Hematopoietic multipotent progenitor cell treated with erythropoietin and hydrocortisone succinate and interleukin-3 and kit ligand, for 8 days (in vitro differentiated cells): ENCODE measurements around the gene EIF3D.

Experiments used
- DNase-seq: peaks from one replicate; pipeline ENCODE4 v3.0.0-alpha.2; 2015

Gene EIF3D

DNA sequence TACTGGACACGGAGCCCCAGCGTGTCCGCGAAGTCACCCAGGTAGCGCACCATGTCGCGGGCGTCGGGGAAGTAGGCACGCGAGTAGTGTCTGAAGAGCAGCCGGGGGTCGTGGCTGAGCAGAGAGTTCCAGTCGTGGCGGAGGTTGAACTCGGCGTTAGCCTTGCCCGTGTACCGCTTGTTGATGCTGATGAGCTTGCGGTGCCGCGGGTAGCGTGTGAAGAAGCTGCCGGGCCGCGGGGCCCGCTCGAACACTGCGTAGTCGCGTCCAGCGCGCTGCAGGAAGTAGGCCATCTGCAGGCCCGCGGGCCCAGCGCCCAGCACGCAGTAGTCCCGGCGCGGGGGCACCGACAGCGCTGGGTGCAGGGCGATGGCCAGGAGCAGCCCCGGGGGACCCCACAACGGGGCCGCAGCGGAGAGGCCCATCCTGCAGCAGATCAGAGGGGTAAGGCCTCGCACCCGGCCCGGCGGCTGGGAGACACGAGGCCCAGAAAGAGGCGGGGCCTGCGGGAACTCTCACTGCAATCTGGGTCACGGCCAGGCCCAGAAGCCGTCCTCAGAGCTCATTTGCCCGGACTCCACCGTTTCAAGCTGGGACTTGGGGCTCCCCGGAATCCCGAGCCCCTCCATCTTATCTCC is 22.8 kb downstream of the EIF3D start:
- DNase-seq, result no peak

DNA sequence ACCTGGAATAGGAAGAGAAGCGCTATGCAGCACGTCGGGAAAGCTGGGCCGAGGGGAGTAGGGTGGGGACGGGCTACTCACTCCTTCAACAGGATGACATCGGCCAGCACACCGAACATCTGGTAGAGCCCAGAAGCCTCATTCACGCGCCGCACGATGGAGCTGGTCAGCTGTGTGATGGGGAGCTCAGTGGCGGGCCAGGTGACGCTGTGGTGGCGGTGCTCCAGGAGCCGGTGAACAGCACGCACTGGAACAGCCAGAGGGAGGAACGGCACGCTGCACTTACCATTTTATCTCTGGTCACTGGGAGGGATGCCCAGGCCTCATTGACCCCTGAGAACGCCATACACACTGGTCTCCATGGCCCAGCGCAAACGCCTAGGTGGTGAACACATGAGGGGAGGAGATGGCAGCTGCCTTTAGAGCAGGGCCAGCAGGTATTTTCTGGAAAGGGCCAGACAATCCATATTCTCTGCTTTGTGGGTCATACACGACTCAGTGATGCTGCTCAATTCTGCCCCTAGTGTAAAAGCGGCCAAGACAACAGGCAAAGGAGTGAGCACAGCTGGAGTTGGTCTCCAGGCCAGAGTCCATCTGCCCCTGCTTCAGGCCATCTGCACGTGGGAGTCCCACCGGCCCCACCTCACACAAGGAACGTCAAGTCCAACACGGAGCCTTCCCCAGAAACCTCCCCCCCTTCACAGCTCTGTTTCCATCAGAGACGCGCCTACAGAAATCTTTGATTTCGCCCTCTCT is 30.9 kb downstream of the EIF3D start:
- no peak for DNase-seq

DNA sequence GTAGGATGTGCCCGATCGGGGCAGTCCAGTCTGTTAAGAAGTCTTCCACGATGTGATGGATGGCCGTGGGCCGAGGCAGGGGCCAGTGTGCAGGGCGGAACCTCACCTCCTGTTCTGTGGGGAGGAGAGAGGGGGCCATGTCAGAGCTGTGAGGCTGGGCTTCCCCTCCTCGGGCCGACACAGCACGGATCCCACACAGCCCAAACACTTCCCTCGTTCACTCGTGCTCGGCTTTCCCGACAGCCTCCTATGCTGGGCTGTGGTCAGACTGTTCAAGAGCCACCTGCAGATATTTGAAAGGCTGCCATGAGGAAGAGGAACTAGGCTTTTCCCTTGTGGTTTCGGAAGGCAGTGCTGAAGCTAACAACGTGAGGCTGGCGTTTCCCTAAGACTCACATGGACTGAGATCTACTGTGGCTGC is 35.3 kb downstream of the EIF3D start:
- DNase-seq, result no peak

DNA sequence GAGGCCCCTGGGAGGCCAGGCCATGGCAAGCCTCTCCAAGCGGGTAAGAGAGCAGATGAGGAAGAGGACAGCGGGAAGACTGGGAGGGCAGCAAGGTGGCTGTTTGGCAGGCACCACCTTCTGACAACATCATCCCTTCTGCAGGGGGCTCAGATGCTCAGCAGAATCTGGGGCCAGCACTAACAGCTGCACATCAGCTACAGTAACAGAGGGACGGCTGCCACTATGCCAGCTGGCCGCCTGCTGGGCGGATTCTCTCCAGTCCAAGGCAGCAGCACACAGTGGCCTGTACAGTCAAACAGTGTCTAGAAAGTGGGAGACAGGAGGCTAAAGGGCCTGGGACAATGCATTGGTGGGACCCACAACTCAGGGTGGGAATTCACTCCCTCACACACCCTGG is 36.9 kb downstream of the EIF3D start:
- DNase-seq, result no peak

DNA sequence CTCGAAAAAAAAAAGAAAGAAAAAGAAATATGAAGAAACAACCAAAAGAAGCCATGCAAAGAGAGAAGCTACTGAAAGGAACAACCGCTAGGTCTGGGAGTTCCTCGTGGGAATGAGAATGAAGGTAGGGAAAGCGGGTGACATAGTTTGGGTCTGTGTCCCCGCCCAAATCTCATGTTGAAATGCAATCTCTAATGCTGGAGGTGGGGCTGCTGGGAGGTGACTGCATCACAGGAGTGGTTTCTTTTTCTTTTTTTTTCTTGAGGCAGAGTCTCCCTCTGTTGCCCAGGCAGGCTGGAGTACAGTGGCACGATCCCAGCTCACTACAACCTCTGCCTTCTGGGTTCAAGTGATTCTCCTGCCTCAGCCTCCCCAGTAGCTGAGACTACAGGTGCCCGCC is 37.8 kb downstream of the EIF3D start:
- no peak for DNase-seq

DNA sequence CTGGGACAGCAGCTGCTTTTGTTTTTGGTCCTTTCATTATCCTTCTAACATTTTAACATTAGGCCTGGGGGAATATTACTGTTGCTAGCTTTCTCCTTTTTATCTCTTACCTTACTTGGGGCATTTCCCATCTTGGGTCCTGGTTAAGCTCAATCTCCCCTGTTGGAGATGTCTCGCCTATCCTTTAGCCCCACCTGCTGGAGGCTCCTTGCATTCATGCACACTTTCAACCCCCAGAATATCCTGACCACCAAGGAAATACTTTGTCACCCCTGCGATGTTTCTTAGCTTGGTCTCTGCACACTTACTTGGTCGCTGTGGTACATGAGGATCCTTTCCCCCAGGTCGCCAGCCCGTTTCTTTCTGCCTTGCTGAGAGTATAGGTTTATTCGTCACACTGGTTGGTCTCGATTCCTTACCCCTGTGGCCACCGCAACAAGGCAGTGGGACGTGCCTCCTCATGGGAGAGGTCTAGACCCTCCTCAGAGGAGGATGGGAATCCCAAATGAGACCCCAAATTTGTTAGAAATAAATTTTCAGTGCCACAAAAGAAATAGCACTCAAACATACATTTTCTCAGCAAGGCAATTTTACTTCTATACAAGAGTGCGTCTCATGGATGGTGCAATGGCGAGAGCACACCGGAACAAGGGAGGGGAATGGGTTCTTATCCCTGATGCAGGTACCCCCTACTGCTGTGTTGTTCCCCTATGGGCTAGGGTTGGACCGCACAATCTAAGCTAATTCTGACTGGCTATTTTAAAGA is 42.2 kb downstream of the EIF3D start:
- DNase-seq, result peak; percentile 71

DNA sequence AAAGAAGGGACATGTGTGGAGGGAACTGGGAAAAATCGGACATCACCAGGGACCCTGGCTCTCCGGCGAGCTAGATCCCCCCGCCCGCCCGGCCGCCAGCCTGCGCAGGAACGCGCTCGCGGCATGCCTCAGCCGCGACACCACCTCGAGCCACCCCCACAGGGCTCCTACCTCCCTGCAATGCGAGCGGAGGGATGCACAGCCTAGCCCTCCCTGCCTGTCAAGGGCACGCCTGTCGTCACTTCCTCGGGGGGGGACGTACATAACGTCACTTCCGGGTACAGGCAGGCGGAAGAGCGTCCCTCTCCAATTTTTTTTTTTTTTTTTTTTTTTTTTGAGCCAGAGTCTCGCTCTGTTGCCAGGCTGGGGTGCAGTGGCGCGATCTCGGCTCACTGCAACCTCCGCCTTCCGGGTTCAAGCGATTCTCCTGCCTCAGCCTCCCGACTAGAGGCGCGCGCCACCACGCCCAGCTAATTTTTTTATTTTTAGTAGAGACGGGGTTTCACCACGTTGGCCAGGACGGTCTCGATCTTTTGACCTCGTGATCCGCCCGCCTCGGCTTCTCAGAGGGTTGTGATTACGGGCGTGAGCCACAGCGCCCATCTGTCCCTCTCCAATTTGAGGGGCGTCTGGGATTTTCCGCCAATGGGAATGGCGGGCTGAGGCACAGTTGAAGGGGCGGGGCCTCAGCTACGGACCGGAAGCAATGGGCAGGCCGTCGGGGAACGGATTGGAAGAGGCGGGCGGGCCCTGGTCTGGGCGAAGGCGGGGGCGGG is 47.4 kb downstream of the EIF3D start, which contains the start of gene TXN2:
TXN2 (minus strand) TSS at position 248 of the 776 bp plus-strand sequence. CDS start 803 bp downstream, outside the sequence.
- DNase-seq, result peak; percentile 98

DNA sequence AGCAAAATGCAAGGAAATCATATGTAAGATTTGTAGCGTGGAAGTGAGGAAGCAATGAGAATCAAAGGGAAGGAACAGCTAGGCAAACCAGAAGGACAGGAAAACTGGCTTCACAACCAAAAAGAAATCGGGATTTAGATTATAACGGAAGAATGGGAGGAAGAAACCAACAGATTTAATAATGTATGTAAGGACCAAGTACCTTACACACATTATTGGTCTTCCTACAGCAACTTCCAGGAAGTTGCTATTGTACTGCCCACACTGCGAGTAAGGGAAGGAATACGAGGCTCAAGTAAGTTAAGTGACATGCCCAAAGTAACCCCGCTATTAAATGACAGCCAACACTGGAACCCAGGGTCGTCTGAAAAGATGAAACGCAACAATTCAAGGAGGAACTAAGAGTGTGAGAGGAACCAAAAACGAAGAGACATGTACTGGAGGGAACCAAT is 48.0 kb downstream of the EIF3D start:
- no peak for DNase-seq

DNA sequence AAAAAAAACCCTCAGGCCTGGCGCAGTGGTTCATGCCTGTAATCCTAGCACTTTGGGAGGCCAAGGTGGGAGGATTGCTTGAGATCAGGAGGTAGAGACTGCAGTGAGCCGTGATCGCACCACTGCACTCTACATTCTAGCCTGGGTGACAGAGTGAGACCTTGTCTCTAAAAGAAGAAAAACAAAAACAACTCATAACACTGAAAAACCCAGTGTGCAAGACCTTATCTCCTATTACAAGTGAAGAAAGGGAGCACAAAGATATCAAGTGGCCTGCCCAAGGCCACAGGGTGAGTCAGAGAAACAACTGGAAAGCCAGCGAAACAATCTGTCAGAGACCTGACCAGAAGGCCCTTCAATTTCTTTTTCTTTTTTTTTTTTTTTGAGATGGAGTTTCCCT is 50.0 kb downstream of the EIF3D start:
- DNase-seq, result peak; percentile 91

DNA sequence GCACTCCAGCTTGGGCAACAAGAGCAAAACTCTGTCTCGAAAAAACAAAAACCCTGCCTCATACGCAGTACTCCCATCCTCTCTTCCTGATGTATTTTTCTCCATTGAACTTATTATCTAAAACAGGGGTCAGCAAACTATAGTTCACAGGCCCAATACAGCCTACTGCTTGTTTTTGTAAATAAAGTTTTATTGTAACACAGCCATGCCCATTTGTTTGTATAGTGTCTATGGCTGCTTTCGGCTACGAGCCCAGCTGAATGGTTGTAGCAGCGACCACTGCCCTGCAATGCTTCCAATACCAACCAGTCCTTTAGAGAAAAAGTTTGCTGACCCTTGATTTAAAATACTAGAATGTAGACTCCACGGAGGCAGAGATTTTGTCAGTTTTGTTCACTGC is 53.6 kb downstream of the EIF3D start:
- DNase-seq, result no peak

DNA sequence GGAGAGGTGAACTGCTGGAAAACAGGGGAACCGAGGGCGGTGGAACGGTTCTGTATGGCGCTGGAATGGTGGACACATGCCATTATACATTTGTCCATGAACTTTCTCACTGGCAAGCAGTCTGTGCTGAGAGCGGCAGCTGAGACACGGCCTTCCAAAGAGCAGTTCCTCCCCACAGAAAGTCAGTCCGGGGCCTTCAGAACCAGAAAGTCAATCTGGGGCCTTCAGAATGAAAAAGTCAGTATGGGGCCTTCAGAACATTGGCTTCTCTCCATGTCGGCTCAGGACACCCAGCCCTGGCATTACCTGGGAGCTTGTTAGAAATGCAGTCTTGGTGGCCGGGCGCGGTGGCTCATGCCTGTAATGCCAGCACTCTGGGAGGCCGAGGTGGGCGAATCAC is 56.3 kb downstream of the EIF3D start:
- no peak for DNase-seq

DNA sequence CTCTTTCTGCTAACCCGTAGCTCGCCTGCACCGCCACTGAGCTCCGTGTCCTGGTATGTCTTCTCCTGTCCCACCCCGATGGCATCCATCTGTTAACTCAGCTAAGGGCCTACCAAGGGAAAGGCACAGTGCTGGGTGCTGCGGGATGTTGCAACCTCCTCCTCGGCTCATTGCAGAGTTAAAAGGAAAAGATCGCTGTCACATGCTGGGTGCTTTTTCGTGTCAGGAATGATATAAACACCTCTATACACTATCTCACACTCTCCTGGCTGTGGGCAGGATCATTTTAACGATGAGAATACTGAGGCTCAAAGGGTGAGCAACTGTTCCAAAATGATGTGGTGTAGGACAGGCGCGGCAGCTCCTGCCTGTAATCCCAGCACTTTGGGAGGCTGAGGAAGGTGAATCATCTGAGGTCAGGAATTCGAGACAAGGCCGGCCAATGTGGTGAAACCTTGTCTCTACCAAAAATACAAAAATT is 57.6 kb downstream of the EIF3D start:
- no peak for DNase-seq

DNA sequence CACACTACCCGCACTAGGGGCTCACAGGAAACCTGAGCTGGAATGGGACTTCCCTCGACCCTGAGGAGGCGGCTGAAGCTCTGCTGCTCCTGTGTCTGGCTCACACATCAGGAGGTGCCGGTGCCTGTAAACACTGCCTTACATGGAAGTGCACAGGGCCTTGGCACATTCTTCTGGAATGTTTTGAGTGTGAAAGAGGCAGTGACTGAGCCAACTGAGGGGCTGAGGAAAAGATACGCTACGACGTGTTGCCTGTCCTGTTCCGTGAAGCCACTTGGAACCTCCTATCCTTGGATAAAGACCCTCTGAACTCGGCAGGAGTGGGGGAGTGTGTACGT is 58.0 kb downstream of the EIF3D start:
- DNase-seq, result no peak

DNA sequence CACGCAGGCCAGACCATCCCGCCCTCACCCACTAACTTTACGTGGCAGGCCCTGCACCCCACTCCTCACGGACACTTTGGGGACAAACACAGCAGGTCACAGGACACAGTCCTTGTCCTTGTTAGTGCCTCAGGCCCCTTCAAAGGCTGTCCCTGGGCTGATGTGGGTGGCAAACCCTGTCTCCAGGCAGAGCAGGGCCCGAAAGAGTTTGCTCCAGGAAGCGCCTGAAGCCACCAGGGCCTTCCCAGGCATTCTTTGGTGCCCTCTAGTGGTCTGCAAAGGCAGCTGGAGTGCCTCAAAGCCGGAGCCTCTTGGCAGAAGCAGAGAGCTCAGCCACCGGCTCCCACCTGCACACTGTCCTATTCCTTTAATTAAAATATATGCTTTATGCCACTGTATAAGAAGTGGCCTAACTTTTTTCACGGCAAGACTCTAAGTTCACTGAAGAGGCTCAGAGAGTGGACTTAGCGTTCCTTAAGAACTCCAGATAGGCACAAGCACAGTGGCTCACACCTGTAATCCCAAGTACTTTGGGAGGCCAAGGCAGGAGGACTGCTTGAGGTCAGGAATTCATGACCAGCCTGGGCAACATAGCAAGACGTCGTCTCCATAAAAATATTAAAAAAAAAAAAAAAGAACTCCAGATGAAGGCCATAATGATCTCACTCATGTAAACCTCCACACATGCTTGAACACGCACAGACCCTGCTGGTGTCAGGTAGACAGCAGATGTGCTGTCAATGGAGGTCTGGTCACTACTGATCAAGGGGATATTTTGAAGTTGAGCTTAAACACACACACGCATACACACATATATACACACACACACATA is 58.6 kb downstream of the EIF3D start:
- peak; percentile 88 for DNase-seq

DNA sequence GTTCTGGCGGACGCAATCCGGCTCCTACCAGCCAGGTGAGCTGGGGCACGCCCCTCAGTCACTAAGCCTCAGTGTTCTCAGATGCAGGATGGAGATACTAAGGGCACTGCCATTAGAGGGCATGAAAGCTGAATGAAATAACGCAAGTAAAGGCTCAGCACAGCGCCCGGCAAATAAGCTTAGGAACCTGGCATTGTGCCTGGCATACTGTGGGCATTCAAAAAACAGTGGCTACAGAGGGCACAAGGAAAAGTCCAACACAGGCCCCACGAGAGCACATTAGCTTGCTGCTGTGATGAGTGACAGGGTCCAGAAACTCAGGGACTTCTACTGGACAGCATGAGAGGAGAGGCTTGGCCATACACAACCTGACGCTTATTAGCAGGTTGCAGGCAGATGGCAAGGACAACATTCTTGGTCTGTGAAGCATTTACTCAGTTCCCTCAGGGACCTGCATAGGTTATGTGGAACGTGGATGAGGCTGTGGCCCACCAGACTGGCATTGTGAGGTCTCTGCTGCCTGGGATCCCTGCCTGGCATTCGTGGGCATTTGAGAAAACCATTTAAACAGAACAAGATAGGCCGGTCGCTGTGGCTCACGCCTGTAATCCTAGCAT is 59.8 kb downstream of the EIF3D start:
- no peak for DNase-seq

DNA sequence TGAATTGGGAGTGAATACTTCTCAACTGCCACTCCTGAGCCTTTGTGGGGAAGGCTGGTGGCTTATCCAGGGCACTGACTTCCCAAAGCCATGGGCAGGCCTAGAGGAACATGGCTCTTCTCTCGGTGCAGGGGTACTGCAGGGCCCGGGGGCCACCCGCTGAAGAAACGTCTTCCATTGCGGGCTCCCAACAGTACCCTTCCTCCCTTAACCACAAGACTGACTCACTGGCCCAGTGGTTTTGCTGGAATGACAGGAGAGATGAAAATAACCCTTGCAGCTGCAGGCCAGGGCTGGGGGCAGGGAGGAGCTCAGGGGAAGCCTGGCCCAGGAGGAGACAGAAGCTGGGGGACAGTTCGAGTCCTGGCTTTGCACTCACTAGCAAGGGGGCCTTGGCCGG is 61.0 kb downstream of the EIF3D start:
- peak; percentile 77 for DNase-seq

DNA sequence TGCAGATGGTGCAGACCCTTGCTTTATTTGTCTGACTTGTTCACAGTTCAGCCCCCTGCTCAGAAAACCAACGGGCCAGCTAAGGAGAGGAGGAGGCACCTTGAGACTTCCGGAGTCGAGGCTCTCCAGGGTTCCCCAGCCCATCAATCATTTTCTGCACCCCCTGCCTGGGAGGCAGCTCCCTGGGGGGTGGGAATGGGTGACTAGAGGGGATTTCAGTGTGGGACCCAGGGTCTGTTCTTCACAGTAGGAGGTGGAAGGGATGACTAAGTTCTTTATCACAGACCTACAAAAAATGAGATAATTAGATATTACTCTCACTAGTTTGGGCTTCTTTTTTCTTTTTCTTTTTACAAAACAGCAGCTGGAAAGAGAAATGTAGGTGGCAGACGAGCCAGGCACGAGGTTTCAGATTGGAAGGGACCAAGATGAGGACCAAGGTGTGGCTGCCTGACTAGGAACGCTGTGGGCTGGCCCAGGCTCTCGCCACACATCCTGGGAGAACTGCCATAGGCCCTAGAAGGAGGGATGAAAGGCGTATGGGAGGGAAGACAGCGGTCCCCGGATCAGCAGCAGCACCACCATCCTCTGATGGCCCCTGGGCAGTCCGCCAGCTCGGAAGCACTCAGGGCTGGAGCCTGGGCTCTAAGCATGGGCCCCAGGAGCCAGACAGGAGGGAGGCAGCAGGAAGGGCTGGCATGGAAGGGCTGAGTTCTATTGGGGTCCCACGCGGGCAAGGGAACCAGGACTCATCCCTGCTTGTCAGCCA is 61.7 kb downstream of the EIF3D start:
- DNase-seq, result no peak

DNA sequence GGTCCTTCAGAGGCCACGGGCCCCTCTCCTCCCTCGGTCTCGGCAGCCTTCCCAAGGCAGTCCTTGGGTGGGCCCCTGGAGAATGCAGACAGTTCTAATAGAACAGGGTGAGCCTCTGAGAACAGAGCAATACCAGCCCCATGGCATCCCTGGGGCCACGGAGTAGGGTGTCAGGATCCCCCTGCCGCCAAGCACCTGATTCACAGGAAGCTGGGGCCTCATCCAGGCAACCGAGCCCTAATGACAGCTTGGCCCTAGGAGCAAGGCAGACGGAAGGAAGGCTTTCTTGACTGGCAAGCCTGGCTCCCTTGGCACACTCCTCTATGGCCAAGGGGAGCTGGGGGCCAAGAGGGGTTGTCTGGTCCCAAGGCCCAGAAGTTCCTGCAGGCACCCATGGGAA is 62.7 kb downstream of the EIF3D start:
- no peak for DNase-seq

DNA sequence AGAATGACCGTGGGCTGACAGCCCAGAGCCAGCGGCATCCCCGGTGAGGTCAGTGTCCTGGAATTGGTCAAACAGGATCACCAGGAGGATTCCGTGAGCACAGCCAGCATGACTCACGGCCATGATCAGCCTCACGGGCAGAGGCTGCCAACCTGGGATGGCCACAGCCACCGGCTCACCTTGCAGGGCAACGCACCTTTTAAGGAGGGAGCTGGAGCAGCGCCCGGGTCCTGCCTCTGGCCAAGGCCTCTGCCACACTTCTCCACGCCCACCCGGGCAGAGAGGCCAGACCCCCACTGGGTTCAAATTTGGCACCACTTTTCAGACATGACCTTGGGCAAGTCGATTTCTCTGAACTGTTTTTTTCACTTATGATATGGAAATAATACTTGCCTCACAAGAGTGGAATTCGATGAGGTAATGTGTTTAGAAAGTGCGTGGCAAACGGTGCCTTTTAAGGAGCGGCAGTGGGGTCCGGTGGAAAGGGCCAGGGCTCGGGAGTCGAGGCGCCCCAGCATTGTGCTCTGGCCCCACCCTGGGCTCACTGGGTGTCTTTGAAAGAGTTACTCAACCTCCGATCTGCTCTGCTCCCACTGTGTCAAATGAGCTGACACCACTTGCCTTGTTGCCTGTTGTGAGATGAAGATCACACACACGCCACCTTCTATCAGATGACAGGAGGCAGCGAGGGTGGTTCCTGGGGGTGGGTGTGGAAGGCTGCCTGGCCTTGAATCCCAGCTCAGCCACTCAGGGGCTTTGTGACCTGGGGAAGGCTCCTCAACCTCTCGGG is 63.5 kb downstream of the EIF3D start:
- DNase-seq, result no peak

DNA sequence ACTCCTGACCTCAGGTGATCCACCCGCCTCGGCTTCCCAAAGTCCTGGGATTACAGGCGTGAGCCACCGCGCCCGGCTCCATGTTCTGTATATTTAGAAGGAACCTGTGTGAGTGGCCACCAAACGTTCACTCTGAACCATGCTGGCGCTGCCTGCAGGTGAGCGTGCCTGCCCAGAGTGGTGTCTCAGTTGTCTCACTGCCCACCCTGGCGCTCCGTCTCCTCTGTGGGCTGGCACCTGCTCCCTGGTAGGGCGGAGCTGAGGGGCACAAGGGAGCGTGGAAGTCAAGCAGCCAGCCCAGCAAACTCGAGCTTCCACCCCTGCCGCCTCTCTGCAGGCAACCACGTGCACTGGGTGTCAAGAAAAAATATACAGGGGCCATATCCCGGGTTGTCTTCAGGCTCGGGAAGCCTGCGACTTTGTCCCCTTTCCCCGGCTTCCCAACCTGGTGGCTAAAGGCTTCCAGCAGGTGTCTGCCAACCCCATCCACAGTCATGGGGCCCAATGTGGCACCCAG is 64.2 kb downstream of the EIF3D start:
- DNase-seq, result no peak
